Gastrocnemius medialis (tissue), 4 donors: ENCODE measurements around the gene PSMA8. TPM values are rescaled to one million over a fixed set of nuclear protein-coding genes. Genes with fewer than 3 reads are reported as not detected.
"Not testable (repeated sequence)": the region's sequence is repeated elsewhere in the genome, so short reads cannot be mapped to it uniquely, and the experiment has no call there.

Experiments used
- ATAC-seq, 2 donors: fragments of 150-250 bp; one replicate each; pipeline ENCODE4 v1.9.1; 2016
- DNase-seq, 2 donors: peaks; one replicate each; pipeline ENCODE4 v3.0.0-alpha.2; 2019
- H3K27ac ChIP-seq, 4 donors: fragments of 200-600 bp; sonication (generic); 1 replicate in 1 of 4; 2 replicates in 3 of 4; pipeline ENCODE4 v1.5.1; 2016 to 2018; ENCODE audit warnings: mild to moderate bottlenecking in 2 of 4, moderate library complexity in 1 of 4
- H3K27me3 ChIP-seq, 3 donors: fragments of 200-600 bp; sonication (generic) in 2 of 3; 1 replicate in 1 of 3; 2 replicates in 2 of 3; pipeline versions ENCODE4 v1.5.1 to v1.6.0; 2016 to 2019; ENCODE audit warnings: mild to moderate bottlenecking in 1 of 3, moderate library complexity in 1 of 3
- H3K36me3 ChIP-seq, 2 donors: fragments of 200-600 bp; sonication (generic) in 1 of 2; one replicate each; pipeline ENCODE4 v1.5.1; 2017 to 2018
- H3K4me1 ChIP-seq, 2 donors: fragments of 200-600 bp; sonication (generic) in 1 of 2; one replicate each; pipeline ENCODE4 v1.5.1; 2016 to 2017; ENCODE audit warnings: mild to moderate bottlenecking in 2 of 2
- H3K4me3 ChIP-seq, 4 donors: fragments of 200-600 bp; sonication (generic) in 3 of 4; 1 replicate in 1 of 4; 2 replicates in 3 of 4; pipeline ENCODE4 v1.5.1; 2016 to 2019; ENCODE audit warnings: mild to moderate bottlenecking in 2 of 4
- H3K9me3 ChIP-seq, 3 donors: fragments of 200-600 bp; sonication (generic) in 2 of 3; 1 replicate in 1 of 3; 2 replicates in 2 of 3; pipeline ENCODE4 v1.5.1; 2016 to 2019
- POLR2A ChIP-seq, 2 donors: fragments of 450-650 bp; IDR thresholded peaks; one replicate each; pipeline ENCODE4 v1.6.1; 2017; ENCODE audit warnings: antibody characterized with exemption in 2 of 2, mild to moderate bottlenecking in 2 of 2, moderate library complexity in 2 of 2
- in situ Hi-C, 4 donors: fragments of 200-750 bp; cut with MboI; loops; one replicate each; pipeline versions ENCODE4 v1.15.0 to v1.8.0; 2017; ENCODE audit warnings: low sequenced_read_pairs in 4 of 4
- intact Hi-C: fragments of 100-400 bp; cut with DNase I; formaldehyde crosslinking; loops from one replicate; pipeline ENCODE4 v1.15.1; 2023; ENCODE audit warnings: low total_unique reads
- total RNA-seq, 4 donors: library from RNA; depleted of rRNA; stranded (reverse); fragments of >200 nt; gene quantifications; one replicate each; pipeline versions ENCODE4 v1.1.0 to v1.2.3, GENCODE V29; 2016
- TF ChIP-seq, protein P1 (sequence below), 5 experiments: fragments of 450-650 bp in 3 of 5; fragments of 200-600 bp in 2 of 5; sonication (generic) in 2 of 5; IDR thresholded peaks in 4 of 5; conservative IDR thresholded peaks in 1 of 5; 1 replicate in 4 of 5; 2 replicates in 1 of 5; pipeline ENCODE4 v1.5.1; 2016 to 2019; ENCODE audit warnings: antibody characterized with exemption in 5 of 5, mild to moderate bottlenecking in 3 of 5, moderate library complexity in 3 of 5

The PSMA8 gene
- total RNA-seq, 4 donors from 2014 or later = not detected

DNA sequence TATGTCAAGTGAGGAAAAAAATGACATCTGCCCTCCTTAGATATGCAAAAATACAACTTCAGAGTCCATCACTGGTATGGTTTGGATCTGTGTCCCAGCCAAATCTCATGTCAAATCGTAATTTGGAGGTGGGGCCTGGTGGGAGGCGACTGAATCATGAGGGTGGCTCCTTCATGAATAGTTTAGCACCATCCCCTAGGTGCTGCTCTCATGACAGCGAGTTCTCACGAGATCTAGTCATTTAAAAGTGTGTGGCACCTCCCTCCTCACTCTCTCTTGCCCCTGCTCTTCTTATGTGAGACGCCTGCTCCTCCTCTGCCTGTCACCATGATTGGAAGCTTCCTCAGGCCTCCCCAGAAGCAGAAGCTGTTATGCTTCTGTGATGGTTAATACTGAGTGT is 5.9 kb upstream of the PSMA8 start:
- ATAC-seq (no peak), DNase-seq (no peak)
- H3K27ac ChIP-seq = no peak overlapping the region
- no peaks in the 10 kb centered on the region for H3K4me1 ChIP-seq
- in situ Hi-C loops (no loop called here), intact Hi-C loops (no loop called here)
- H3K4me3 ChIP-seq = no peak overlapping the region
- H3K36me3 ChIP-seq = no peaks in the 10 kb centered on the region
- TF ChIP-seq, protein P1, sequence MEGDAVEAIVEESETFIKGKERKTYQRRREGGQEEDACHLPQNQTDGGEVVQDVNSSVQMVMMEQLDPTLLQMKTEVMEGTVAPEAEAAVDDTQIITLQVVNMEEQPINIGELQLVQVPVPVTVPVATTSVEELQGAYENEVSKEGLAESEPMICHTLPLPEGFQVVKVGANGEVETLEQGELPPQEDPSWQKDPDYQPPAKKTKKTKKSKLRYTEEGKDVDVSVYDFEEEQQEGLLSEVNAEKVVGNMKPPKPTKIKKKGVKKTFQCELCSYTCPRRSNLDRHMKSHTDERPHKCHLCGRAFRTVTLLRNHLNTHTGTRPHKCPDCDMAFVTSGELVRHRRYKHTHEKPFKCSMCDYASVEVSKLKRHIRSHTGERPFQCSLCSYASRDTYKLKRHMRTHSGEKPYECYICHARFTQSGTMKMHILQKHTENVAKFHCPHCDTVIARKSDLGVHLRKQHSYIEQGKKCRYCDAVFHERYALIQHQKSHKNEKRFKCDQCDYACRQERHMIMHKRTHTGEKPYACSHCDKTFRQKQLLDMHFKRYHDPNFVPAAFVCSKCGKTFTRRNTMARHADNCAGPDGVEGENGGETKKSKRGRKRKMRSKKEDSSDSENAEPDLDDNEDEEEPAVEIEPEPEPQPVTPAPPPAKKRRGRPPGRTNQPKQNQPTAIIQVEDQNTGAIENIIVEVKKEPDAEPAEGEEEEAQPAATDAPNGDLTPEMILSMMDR (IDR thresholded peaks at IDR 0.05 in 4 of 5, conservative IDR thresholded peaks at IDR 0.05 in 1 of 5) = no peak
- no peak for TF ChIP-seq POLR2A (IDR thresholded peaks at IDR 0.05)
- H3K9me3 ChIP-seq = no peaks in the 10 kb centered on the region
- no peaks in the 10 kb centered on the region for H3K27me3 ChIP-seq

DNA sequence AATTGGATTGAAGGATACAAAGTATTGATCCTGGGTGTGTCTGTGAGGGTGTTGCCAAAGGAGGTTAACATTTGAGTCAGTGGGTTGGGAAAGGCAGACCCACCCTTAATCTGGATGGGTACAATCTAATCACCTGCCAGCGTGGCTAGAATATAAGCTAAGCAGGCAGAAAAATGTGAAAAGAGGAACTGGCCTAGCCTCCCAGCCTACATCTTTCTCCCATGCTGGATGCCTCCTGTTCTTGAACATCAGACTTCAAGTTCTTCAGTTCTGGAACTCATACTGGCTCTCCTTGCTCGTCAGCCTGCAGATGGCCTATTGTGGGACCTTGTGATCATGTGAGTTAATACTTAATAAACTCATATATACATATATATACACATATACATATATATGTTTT is 5.5 kb upstream of the PSMA8 start:
- H3K4me1 ChIP-seq, H3K4me3 ChIP-seq, H3K27me3 ChIP-seq, ATAC-seq, intact Hi-C loops, H3K27ac ChIP-seq, H3K9me3 ChIP-seq, DNase-seq, H3K36me3 ChIP-seq, in situ Hi-C loops: not testable (repeated sequence)

DNA sequence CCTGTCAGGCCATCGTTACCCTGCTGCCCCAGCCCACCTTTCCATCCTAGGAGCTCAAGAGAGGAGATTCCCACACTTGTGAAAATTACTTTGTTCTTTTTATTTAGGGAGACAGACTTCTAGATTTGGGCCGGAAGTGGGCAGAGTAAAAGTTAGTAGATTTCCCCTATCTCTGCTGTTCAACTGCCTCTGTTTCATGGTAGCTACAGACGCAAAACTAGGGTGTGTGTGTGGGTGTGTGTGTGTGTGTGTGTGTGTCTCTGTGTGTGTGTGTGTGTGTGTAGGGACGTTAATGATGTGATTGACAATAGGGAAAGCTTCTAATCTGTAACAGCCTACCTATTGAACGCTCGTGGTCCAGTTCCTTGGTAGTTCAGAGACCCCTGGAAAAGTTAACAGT is 438 bp downstream of the PSMA8 start:
- intact Hi-C loops (no loop called here), in situ Hi-C loops (no loop called here)
- no peaks in the 10 kb centered on the region for H3K9me3 ChIP-seq
- ATAC-seq = no peak
- peaks cover 0 to 5% of the 10 kb centered on the region in 2 donors for H3K4me1 ChIP-seq
- no peaks in the 10 kb centered on the region for H3K36me3 ChIP-seq
- no peaks in the 10 kb centered on the region for H3K27me3 ChIP-seq
- no peak overlapping the region for H3K27ac ChIP-seq
- no peak for DNase-seq
- no peak overlapping the region for H3K4me3 ChIP-seq
- TF ChIP-seq, protein P1 (IDR thresholded peaks at IDR 0.05 in 4 of 5, conservative IDR thresholded peaks at IDR 0.05 in 1 of 5) = no peak
- TF ChIP-seq POLR2A (IDR thresholded peaks at IDR 0.05) = no peak

DNA sequence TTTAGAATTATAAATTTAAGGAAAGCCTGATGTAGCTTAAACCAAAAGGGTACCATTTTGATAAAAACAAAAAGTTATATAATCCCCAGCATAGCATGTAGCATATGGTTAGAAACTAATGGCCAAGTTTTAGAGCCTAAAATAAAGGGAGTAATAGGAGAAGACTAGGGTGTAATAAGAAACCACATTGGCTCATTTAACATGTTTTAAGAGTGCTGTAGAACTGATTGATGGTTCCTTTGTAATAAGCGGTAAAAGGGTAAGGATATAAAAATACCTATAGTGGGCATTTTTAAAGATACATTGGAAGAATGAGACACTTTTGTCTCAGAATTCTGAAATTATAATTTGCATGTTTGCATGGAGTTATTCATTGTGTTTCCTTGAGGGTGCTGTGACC is 1.9 kb downstream of the PSMA8 start:
- H3K36me3 ChIP-seq = no peaks in the 10 kb centered on the region
- no peak for TF ChIP-seq POLR2A (IDR thresholded peaks at IDR 0.05)
- TF ChIP-seq, protein P1 (IDR thresholded peaks at IDR 0.05 in 4 of 5, conservative IDR thresholded peaks at IDR 0.05 in 1 of 5) = no peak
- ATAC-seq (no peak), DNase-seq (no peak)
- intact Hi-C loops (no loop called here), in situ Hi-C loops (no loop called here)
- no peaks in the 10 kb centered on the region for H3K9me3 ChIP-seq
- no peak overlapping the region for H3K4me3 ChIP-seq
- no peak overlapping the region for H3K27ac ChIP-seq
- no peaks in the 10 kb centered on the region for H3K27me3 ChIP-seq
- H3K4me1 ChIP-seq = peaks cover 0 to 5% of the 10 kb centered on the region in 2 donors

DNA sequence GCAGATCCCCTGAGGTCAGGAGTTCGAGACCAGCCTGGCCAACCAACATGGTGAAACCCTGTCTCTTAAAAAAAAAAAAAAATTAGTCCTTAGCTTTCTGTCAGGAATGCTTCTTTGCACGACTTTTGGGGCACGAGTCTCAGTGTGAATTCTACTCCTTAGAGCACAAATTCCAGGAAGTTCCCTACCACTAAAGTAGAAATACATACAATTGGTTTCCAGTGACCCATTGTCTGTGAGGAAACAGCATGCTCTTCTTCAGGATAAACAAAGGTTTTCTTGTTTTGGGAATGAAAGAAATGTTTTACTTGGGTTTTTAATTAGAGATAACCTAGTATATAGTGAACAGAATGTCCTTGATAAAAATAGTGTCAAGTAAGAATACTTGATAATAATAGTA is 23.7 kb downstream of the PSMA8 start:
- Histone ChIP-seq H3K36me3 (no peaks in the 10 kb centered on the region), H3K9me3 (no peaks in the 10 kb centered on the region), H3K4me3 (no peak overlapping the region), H3K27me3 (no peaks in the 10 kb centered on the region), H3K27ac (no peak overlapping the region), H3K4me1 (peaks cover 0 to 6% of the 10 kb centered on the region in 2 donors)
- DNase-seq = no peak
- ATAC-seq = no peak
- TF ChIP-seq, protein P1 (IDR thresholded peaks at IDR 0.05 in 4 of 5, conservative IDR thresholded peaks at IDR 0.05 in 1 of 5) = no peak
- no peak for TF ChIP-seq POLR2A (IDR thresholded peaks at IDR 0.05)
- intact Hi-C loops (no loop called here), in situ Hi-C loops (no loop called here)
